SIG-M5 treated with dmso at 0.1 percent for 504 hours (cell line): ENCODE results near the gene PLCD1.

ENCODE experiments used
- DNase-seq: peaks from one replicate; lab custom pipeline; 2025; ENCODE audit not compliant: unreplicated experiment; lab: John Stamatoyannopoulos, UW

The PLCD1 gene

DNA sequence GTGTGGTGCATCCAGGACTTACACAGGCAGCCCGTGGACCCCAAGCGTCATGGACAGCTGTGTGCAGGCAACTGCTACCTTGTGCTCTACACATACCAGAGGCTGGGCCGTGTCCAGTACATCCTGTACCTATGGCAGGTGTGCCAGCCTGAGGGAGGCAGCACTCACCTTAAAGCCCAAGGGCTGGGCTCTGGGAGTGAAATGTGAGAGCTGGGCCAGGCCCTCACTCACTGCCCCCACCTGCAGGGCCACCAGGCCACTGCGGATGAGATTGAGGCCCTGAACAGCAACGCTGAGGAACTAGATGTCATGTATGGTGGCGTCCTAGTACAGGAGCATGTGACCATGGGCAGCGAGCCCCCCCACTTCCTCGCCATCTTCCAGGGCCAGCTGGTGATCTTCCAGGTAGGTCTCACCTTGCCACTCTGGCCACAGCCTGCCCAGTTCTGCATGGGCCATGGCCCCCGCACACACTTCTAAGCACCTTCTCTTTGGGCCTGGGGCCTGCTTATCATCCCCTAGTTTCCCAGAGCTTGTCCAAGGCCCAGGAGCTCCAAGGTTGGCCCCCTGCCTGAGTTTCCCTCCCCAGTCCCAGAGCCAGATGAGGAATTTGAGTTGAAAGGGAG lies 27.9 kb downstream of the PLCD1 start:
- DNase-seq, result no peak

DNA sequence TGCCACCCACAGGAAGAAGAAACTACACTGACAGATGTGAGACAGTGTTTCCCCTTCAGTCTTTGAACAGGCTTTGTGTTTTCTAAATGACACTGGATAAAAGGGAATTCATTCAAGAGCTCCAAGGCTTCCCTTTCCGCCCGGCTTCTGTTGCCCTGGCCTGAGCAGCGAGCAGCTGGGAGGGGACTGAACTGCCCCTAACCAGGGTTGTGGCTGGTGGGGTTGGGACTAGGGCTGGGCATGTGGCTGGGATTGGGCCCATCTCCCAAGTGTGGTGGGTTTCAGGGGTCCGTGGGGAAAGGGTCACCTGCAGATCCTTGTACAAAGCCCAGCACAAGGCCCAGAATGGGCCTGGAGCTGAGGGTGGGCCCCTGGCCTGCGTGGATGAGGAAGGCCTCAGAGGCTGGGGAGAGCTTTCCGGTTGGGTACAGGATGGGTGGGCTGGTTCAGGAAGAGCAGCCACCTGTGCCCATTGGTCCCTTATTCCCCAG lies 28.4 kb downstream of the PLCD1 start:
- no peak for DNase-seq

DNA sequence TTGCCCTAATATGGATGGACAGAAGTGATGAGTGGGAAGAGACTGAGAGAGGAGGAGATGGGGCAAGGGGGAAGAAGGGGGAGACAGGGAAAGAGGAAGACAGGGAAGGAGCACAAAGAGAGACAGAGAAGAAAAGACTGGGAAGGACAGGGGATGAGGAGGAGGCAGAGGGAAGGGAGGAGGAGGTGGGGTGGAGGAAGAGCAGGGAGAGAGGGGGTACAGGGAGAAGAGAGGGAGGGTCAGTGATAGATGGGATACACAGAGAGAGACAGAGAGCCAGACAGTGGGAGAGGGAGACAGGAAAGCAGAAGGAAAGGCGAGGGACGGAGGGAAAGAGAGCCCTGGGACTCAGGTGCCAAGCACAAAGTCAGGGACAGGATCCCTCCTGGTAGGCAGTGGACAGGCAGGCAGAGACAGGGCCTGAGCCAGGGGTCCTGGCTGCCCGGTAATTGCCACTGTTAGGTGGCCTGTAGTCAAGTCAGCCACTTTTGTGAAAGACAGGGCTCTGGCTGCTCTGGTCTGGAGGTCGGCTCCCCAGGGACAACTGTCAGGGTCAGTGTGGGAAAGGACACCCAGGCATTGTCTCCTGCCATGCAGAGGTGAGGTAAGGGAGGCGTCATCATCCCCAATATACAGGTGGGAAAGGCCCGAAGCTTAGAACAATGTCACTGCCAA lies 29.1 kb downstream of the PLCD1 start:
- DNase-seq, result no peak

DNA sequence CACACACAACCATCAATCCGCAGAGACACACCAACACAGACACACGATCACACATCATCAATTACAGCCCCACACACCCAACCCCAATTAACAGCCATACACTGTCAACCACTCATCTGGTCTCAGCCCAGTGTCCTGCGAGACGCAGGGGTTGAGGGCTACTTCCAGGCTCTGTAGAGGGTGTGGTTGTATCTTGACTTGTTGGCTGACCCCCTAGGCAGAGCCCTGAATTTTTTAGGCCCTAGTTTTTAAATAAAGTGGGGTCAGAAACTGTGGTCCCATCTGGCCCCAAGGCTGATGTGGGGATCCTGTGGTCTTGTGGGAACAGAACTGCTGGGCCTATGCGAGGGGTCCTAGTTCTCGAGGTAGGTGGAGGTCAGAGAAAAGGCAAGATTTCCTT lies 29.6 kb downstream of the PLCD1 start:
- DNase-seq, result no peak

DNA sequence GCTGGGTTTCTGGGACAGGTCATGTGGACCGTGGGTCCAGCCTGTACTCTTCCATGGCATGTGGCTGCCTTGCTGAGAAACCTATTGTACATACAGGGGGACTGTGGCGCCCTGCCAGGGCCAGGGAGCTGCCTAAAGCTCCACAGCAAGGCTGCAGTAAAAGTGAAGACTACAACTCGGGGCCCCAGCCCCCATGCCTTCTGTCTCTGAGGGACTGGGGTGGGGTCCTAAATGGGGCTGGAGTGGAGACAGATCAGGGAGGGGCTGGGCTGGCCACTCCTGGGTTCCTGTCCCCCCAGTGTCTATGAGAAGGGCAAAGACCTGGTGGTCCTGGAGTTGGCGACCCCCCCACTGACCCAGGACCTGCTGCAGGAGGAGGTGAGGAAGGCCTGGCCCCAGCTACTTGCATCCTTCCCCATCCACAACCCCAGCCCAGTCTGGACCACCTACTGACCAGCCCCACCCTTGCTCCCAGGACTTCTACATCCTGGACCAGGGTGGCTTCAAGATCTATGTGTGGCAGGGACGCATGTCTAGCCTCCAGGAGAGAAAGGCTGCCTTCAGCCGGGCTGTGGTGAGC lies 31.6 kb downstream of the PLCD1 start:
- no peak for DNase-seq

DNA sequence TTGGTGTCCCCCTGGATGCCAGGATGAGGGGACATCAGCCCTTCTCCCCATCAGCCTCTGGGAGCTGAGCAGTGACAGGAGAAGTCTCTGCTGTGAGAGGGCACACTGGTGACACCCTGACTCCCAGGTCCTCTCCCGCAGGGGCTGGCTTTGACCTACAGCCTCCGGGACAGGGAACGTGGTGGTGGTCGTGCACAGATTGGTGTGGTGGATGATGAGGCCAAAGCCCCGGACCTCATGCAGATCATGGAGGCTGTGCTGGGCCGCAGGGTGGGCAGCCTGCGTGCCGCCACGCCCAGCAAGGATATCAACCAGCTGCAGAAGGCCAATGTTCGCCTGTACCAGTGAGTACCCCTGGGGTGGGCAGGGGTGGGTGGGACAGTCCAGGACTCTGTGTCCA lies 32.1 kb downstream of the PLCD1 start:
- DNase-seq, result no peak

DNA sequence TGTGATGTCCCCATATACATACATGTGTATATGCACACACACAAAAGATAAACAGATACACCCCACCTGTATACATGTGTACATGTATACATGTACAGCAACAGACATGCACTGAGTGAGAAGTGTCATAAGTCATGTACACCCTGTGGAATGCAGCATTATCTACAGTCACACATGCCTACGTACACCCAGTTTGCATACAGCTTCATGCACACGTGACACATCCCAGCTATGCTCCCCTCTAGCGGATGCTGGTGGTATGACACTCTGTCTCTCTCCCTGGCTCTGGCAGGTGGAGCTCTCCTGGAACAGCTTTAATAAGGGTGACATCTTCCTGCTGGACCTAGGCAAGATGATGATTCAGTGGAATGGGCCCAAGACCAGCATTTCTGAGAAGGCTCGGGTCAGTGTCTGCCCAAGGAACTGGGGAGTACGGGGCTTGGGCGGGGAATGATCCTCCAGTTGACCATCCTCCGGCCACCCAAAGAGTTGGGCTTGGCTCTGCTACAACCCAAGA lies 32.6 kb downstream of the PLCD1 start:
- peak; percentile 87 for DNase-seq

DNA sequence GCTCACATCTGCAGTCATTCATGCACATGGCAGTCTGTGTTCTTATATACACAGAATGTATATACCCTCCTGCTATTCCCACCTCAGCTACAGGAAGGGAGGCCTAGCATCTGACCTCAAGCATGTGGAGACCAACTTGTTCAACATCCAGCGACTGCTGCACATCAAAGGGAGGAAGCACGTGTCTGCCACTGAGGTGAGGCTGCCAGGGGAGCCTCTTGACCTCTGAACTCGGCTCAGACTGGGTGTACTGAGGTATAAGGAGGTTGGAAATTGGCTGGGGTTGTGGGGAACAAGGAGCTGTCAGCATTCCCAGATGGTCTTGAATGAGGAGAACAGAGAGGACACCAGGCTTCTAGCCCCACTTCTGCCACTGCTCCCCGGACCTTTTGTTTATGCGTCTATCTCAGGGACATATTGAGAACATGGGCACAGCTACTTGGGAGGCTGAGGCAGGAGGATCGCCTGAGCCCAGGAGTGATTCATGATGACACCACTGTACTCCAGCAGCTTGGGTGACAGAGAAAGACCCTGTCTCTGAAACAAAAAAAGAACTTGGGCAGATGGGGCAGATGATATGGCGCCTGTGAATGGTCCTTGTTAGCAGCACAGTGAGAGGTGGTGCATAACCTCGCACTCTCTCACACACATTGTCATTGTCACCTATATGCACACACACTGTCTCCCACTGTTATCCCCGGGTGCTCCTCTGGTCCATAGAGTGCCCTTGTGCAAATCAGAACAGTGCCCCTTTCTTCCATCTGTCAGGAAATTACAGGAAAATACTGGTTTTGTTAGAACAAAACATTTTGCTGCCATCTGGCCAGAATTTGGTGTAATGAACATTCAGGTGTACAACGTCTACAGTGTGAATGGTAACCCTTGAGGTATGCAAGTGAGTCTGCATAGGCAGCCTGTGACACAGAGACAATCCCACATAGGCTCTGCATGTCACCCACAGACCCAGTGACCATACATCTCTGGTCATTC lies 33.5 kb downstream of the PLCD1 start:
- DNase-seq, result no peak

DNA sequence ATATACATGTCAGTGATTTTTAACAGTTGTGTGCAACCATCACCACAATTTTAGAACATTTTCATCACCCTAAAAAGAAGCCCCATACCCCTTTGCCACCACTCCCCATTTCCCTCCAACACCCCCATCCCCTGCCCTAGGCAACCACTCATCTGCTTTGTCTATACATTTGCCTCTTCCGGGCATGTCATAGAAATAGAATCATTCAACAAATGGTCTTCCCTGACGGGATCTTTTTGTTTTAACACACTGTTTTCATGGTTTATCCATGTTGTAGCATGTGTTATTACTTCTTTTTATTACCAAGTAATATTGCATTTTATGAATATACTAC lies 34.8 kb downstream of the PLCD1 start:
- DNase-seq, result no peak

DNA sequence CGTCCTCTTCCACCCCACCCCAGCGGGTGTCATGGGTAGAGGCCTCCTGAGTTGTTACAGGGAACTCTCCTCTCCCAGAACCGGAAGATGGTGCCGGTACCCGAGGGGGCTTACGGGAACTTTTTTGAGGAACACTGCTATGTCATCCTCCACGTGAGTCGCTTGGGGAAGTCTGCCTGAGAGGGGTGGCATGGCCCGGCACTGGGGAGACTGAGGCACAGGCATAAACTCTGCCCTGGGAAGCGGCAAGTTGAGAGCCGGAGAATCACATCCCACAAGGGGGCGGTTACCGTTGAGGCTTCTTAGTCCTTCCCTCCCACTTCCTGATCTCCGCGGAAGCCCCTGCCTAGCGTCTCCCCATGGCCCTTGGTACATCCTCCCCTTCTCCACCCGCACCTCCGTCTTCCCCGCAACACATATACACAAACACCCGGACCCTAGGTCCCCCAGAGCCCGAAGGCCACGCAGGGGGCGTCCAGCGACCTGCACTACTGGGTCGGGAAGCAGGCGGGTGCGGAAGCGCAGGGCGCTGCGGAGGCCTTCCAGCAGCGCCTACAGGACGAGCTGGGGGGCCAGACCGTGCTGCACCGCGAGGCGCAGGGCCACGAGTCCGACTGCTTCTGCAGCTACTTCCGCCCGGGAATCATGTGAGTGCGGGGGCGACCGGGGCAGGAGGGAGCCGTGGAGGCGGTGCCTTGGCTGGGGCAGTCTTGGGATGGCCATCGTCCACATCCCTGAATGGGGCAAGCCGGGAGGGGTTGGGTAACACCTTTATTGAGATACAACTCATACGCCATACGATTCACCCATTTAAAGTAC lies 35.4 kb downstream of the PLCD1 start:
- peak; percentile 72 for DNase-seq

DNA sequence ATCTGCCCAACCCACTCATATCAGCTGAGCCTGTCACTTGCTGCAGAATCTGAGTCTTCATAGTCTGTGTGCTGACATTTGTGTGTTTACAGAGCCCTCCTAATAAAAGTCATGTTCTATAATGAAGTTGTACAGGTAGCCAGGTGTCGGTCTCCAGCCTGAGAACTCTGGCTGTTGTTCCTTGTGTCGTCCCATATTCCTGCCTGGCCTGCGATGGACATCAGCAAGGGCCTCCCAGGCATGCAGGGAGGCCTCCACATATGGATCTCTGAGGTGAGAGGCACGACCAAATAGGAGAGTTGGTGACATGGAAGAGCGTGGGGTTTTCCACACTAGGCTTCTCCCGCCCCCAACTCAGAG lies 36.0 kb downstream of the PLCD1 start:
- DNase-seq, result no peak

DNA sequence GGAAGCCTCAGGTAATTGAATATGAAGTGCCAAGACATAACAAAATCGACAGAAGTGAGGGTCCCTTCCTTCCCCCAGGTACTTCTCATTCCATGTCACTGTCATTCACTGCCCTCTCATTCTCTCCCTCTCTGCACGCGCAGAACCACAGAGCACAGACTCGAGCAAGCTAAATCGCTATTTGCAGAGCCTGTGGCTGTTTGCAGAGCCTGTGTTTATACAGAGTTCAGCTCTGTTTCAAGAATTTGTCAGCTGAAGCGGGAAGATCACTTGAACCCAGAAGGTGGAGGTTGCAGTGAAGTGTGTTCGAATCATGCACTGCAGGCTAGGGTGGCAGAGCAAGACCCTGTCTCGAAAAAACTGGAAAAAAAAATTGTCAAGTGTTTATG lies 36.4 kb downstream of the PLCD1 start:
- DNase-seq, result no peak

DNA sequence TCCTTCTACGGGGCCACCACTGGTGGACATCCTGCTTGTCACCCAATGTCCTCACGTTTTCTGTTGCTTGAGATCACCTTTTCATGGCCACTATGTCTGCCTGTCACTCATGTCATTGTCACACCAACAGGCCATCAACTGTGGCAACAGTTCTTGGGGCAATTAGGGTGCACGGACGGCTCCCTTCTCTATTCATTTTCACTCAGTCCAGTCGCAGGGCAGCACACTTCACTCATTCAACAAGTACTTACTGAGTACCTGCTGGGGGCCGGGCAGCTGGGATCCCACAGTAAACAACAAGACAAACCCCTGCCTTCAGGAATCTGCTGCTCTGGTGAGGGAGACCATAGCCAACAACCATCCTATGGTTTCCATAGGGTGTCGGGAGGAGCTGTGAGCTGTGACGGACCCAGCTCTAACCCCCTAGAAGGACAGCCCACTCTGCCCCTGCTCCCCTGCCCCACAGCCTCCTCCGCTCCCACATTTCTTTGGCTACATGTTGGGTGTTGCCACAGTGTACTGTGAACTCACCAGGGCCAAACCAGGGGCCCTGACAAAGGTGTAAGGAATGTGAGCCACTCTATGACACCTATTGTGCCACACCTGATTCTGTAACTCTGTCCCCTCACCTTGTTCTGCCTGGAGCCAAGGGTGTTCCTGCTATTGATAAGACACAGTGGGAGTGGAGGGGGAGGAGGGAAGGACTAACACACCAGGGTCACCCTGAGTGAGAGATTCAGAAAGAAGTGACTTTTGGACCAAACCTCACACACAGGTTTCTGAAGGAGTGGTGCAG lies 37.0 kb downstream of the PLCD1 start:
- no peak for DNase-seq

DNA sequence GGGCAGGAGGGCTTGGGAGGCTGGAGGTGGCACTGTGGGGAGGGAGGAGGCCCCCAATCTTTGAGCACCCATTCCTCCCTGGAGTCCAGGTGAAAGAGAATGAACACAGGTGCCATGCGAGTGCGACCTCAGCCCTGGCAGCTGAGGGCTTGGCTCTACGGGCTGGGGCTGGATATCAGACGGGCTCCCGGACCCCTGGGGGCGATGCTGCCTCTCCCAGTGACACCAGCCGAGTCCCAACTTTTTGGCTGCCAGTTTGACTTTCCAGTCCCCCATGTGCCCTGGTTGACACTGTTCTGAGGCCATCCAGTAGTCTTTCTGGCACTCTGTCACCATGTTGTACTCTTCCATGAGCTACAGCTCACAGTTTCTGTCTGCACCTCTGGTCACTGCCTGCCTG lies 37.6 kb downstream of the PLCD1 start:
- no peak for DNase-seq

DNA sequence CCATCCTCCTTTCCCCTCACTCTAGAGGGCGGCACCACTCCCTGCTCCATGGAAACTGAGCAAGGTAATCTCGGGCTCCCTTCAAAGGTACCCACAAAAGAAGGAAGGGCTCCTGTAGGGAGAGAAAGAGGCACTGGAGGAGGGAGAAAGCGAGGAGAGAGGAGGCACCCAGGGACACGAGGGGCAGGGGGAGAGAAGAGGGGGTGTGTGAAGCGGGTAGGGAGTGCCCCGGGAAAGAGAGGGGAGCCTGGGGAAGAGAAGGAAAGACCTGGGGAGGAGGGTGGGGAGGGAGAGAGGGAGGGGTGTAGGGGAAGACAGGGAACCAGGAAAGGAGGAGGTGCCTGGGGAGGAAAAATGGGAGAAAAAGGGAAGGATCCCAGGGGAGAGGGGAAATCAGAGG lies 38.3 kb downstream of the PLCD1 start:
- no peak for DNase-seq

DNA sequence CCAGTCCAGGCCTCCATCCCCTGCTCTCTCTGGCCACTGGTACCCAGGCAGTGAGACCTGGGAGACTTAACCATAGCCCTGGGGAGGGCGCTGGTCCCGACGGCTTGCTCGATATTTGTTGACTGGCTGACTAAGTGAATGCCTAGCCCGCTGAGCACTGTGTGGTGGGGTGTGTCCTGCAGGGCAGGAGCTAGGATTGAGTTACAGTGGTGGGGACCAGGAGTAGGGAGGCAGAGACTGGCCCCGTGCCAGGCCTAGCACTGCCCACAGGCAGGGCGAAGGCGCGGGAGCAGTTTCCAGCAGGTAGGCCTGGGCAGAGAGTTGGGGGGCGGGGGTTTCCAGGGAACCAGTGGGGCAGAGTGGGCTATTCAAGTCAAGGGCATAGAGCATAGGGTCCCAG lies 38.9 kb downstream of the PLCD1 start, which contains the start of gene VILL:
VILL (plus strand) TSS at position 260 of the 400 bp plus-strand sequence. CDS start 2,887 bp downstream, outside the sequence.
- DNase-seq, result no peak

DNA sequence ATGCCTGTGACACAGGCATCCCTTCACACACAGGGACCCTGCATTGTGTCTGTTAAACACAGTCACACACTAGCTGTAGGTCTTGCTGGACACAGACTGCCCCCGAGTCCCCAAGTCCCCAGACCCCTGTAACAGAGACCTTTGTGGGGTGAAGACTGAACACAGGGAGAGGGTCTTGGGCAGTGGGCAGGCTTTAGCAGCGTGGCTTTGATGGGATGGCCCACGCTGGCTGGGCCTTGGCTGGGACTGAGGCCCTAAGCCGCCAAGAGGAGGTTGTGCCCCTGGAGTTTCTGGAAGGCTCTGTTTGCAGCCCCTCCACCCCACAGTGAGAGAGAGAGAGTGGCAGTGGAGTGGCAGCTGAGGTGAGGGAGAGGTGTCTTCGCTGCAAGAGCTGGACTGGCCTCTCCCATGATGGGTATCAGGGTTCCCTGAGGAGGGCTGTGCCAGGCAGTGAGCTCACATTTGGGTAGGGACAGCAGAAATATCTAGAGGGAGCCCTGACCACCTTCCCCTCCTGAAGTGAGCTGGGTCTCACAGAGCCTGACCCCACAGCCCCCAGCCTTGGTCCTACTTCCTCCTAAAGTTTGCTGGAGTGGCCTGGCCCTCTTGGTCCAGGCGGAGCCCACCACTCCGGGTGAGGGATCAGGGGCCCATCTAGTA lies 39.5 kb downstream of the PLCD1 start:
- DNase-seq, result no peak

DNA sequence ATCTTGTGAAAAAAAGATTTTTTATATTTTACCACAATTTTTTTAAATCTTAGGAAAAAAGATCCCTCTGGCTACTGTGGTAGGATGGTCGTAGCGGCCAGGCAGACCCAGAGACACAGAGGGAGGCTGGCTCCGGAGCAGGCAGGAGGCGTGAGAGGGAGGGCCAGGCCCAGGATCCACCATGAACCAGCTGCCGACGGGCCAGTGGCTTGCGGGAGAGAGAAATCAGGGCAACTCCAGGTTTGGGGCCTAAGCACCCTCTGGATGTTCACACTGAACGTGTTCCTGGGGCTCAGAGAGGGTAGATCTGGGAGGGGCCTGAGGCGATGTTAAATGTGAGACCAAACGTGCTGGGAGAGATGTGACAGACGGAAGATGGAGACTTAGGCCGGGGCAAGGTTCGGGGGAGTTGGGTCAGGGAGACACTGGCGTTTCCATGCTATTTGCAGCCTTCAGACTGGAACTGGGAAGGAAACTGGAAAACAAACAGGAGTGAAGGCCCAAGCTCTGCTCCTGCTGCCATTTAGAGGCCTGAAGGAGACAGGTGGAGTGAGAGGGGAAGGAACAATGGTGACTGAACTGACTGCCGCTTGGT lies 40.4 kb downstream of the PLCD1 start:
- DNase-seq, result no peak

DNA sequence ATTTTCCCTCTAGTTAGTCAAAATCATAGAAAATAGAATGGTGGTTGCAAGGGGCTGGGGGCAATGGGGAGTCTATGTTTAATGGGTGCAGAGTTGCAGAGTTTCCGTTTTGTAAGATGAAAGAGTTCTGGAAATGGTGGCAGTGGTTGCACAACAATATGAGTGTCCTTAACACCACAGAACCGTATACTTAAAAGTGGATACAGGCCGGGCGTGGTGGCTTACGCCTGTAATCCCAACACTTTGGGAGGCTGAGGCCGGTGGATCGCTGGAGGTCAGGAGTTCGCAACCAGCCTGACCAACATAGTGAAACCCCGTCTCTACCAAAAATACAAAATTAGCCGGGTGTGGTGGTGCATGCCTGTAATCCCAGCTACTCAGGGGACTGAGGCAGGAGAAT lies 41.1 kb downstream of the PLCD1 start:
- DNase-seq, result peak; percentile 74
